HUDEP-2 (cell line): ENCODE measurements around the gene FOXRED2.
A peak's percentile ranks its signal among the peaks of the same experiment; 100 is the strongest.
"Not testable (repeated sequence)": the region's sequence is repeated elsewhere in the genome, so short reads cannot be mapped to it uniquely, and the experiment has no call there.

Experiments used
- DNase-seq, 76 experiments: peaks; one replicate each; lab custom pipeline; 2025; ENCODE audit not compliant: unreplicated experiment in 76 of 76; lab: John Stamatoyannopoulos, UW

FOXRED2 gene

GRCh38 chr22:36506637-36507517 is at the start of gene FOXRED2:
TSS of gene FOXRED2 (minus strand) at chr22:36507040. CDS start at chr22:36506422, 618 bp downstream.
- peak in 73 of 76 experiments; percentile 22 to 93 (median 82) for DNase-seq

DNA sequence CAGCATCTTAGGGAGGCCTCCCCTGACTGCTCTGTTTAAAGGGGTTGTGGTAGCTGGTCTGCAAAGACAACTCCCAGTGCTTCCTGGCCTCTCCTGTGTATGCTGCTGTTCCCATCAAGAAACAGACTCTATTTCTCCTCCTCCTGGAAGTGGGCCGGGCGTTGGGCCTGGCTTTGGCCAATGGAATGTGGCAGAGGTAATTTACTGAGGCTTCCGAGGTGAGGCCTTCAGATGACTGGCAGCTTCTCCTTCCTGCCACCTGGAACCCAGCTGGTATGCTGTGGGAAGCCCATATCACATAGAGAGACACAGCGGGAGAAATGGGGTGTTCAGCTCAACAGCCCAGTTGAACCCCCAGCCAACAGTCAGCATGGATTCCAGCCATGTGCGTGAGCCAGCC is 47.3 kb upstream of the FOXRED2 start:
- no peak for DNase-seq

- no peak for DNase-seq
These were observed 45.4 kb upstream of the FOXRED2 start for GRCh38 chr22:36552289-36552688.

- no peak for DNase-seq
These were observed 44.1 kb upstream of the FOXRED2 start for GRCh38 chr22:36550701-36551495.

DNA sequence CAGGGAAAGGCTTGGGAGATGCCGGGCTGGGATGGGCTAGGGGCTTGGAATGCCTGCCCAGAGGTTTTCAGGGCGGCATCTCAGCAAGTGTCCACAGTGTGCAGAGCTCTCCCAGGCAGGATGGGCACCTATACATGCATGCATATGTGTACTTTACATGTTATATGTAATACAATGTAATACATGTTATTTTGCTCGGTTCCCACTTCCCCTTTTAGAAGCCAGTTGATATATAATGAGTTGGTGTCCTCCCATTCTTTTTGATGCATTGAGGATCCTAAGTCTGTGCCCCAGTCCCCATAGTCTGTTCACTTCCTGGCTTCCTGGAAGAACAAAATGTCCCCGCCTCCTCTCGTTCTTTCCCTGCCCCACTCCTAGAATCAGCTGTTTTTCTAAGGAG is 42.2 kb upstream of the FOXRED2 start:
- DNase-seq = no peak

GRCh38 chr22:36548606-36549005 is 41.8 kb upstream of the FOXRED2 start:
- no peak for DNase-seq

DNA sequence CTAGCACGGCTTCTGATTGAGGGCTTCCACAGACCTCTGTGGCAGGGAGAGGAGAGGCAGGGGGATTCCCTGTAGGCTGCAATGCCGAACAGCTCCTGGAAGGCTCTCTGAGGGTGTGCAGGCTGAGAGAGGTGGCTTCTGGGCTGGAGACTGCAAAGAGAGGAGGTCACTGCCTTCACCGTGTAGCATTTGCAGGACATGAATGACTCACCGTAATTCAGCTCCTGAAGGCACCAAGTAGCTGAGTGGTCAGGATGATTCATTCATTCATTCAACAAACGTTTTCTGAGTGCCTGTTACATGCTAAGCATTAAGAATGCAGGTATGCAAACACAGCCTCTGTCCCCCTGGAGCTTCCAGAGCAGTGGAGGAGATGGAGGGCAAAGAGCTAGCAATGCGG is 40.1 kb upstream of the FOXRED2 start:
- peak in 1 of 76 experiments; percentile 9 for DNase-seq

- DNase-seq = peak in 40 of 76 experiments; percentile 3 to 44 (median 23)
These were observed 39.4 kb upstream of the FOXRED2 start for GRCh38 chr22:36546092-36546804.

DNA sequence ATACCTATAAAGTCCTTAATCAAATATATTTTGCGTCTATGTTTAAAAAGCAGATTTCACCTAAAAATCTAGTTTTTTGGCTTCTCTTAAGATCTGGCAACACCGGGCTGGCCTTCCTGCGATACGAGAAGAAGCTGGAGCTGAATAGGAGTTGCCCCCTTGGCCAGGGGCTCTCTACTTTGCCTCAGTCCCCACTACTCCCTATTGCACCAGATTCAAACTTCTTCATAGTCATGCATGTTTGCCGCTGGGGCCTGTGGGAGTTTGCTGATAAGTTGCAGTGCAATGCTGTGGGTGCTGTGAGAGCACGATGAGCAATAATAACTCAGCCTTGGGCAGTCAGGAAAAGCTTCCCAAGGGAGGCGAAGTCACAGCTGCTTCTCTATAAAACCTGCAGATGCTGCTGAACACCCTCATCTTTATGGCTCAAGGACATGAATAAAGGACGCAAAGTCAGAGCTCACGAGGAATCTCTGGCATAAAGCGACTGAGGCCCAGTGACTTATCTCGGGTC is 37.3 kb upstream of the FOXRED2 start:
- no peak for DNase-seq

DNA sequence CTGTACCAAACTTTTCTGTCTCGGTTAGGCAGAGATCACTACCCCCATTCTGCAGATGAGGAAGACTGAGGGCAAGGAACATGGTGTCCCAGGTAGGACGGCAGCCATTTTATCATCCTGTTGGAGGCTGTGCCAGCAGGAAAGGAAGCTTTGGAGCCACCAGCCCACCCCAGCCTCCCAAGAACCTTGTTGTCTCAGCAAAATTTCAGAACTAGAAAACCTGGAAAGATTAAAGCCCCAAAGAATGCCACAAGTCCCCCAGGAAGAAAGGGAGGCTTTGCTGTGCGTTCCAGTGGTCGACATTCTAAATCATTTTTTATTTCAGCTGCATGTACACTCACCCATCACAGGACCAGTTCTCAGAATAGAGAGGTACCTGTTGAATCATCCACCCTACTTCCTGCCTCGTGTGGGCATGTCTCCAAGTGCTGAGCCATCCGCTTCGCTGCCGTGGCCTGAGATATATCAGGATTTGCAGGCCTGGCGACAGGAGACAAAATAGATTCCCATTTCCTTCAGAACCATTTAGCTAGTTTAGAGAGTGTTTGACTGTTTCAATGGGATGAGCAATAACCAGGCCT is 35.1 kb upstream of the FOXRED2 start:
- DNase-seq = peak in 9 of 76 experiments; percentile 3 to 23 (median 8)

GRCh38 chr22:36540867-36541642 is 34.2 kb upstream of the FOXRED2 start:
- DNase-seq = no peak

DNA sequence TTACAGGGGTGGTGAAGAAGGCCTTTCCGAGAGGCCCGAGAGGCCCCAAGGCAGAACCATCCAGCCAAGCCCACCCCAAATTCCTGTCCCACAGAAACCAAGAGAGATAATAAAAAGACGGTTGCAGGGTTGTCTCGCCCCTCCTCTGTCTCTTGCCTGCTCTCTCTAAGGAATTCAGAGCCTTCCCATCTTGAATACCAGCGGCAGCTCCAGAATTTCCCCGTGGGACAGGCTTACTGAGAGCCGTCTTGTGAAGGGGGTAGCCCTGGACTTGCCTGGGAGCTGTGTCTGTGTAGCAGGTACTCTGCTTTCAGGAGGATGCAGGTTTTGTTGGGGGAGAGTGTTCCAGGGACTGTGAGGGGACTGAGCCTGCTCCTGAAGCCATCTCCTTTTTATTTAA is 31.7 kb upstream of the FOXRED2 start:
- DNase-seq = no peak

GRCh38 chr22:36536717-36537116 is 29.9 kb upstream of the FOXRED2 start:
- no peak for DNase-seq

GRCh38 chr22:36533320-36533719 is 26.5 kb upstream of the FOXRED2 start:
- not testable (repeated sequence) for DNase-seq

- DNase-seq = no peak
These were observed 25.6 kb upstream of the FOXRED2 start for GRCh38 chr22:36532466-36532865.

- DNase-seq = peak; percentile 78 to 99 (median 98)
These were observed 22.2 kb upstream of the FOXRED2 start, which contains the start of gene EIF3D for GRCh38 chr22:36528795-36529751. TSS of gene EIF3D (minus strand) at chr22:36529166. CDS start at chr22:36526121, 3,045 bp downstream.

- DNase-seq = peak in 10 of 76 experiments; percentile 5 to 34 (median 18)
These were observed 21.5 kb upstream of the FOXRED2 start for GRCh38 chr22:36528341-36528740.

DNA sequence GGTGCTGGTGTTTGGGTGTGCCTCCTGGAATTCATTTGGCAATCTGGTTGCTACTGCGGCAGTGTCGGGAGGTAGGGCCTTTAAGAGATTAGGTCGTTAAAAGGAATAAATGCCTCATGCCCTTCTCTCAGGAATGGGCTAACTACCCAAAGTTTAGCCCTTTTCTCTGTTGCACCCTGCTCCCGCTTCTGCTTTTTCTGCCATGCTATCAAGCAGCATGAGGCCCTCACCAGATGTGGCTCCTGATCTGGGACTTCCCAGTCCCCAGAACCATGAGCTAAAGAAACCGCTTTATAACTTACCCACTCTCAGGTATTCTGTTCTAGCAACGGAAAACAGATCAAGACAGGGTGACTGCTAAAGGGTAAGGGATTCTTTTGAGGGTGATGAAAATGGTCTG is 15.8 kb upstream of the FOXRED2 start:
- DNase-seq = no peak
